Measurements from ENCODE around the gene GSTM3.
"Not testable (repeated sequence)": the region's sequence is repeated elsewhere in the genome, so short reads cannot be mapped to it uniquely, and the experiment has no call there.

The GSTM3 gene

DNA sequence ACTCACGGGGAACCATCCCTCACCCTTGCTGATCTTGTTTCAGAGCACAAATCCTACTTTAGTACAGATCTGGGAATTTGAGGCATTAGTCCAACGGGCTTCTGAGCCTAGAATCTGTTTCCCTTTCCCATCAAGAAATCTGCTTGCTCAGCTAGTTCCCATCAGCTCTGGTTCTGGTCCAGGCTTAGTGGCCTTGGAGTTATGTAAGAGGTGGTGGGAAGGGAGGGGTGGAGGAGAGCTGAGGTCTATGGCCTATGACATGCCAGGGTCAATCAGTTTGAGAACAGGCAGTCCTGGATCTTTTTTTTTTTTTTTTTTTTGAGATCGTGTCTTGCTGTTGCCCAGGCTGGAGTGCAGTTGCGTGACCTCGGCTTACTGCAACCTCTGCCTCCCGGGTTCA, 49.1 kb downstream of the GSTM3 start:
- no peak for DNase-seq

DNA sequence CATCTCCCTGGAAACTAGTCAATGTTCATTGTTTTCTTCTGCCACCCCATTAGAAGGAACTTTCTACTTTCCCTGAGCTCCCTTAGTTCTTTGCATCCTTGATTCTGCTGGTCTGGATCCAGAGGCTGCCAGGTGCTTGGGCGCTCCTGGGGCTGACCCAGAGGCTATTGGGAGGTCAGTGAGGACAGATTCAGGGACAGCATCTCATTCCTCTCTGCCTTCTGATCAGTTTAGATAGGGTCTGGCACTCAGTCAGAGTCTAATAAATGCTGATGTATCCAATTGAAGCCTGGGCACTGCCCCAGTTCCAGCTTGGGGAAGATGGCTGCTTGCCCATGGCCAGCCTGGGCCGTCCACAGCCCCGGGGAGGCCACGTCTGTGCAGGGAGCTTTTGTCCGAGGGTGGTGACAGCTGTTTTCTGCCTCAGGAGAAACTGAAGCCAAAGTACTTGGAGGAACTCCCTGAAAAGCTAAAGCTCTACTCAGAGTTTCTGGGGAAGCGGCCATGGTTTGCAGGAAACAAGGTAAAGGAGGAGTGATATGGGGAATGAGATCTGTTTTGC, 50.9 kb downstream of the GSTM3 start:
- DNase-seq, result no peak

DNA sequence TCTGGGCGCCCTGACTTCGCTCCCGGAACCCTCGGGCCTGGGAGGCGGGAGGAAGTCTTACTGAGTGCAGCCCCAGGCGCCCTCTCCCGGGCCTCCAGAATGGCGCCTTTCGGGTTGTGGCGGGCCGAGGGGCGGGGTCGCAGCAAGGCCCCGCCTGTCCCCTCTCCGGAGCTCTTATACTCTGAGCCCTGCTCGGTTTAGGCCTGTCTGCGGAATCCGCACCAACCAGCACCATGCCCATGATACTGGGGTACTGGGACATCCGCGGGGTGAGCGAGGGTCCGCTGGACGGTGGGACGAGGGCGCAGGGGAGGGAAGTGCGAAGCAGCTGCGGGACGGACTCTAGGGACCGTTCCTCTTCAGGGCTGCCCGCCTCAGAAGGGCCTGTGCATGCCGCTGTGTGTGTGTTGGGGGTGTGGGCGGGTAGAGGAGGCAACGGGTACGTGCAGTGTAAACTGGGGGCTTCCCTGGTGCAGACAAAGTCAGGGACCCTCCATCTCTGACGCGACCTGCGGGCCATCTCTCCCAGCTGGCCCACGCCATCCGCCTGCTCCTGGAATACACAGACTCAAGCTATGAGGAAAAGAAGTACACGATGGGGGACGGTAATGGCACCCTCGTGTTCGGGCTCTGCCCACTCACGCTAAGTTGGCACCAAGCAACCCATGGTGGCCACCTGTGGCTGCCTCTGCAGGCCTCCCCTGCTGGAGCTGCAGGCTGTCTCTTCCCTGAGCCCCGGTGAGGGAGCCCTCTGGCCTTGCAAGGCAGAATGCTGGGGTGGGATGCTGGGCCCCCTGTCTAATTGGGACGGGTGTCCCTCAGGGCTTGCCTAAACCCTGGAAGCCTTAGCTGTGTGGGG, 53.0 kb downstream of the GSTM3 start, which contains the start of gene GSTM1:
Gene GSTM1 (plus strand): TSS at position 177 of the 859 bp plus-strand sequence. CDS start 57 bp downstream, at position 234.
- DNase-seq, result peak; percentile 80

DNA sequence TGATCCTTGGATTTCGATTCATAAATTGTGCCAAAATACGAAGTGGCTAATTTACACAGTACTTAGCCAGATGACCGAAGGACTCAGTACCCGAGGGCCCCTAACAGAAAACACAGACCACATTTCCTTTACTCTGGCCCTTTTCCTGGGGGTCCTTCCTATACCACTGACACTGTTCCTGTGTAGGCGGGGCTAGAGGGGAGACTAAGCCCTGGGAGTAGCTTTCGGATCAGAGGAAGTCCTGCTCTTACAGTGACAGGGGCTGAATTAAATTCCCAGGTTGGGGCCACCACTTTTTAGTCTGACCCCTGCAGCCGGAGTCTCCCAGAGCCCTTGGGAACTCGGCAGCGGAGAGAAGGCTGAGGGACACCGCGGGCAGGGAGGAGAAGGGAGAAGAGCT, 53.7 kb downstream of the GSTM3 start:
- not testable (repeated sequence) for DNase-seq

DNA sequence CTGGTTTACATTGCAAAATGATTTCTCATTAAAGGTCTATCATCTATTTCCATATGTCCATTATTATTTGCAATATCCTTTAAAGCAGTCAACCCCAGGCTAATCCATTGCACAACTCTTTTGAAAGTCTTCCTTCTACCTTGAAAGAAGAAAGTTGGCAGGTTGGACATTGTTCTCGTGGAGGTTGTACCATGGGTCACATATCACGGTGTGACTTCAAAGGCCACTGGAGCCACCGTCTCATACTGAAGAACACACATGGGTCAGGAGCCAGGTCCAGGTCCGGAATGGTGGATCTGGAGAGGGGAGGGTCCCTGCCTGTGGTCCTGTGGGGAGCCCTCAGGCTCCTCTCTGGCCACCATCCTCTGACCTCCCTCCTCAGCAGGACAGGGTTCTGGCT, 54.9 kb downstream of the GSTM3 start:
- not testable (repeated sequence) for DNase-seq

DNA sequence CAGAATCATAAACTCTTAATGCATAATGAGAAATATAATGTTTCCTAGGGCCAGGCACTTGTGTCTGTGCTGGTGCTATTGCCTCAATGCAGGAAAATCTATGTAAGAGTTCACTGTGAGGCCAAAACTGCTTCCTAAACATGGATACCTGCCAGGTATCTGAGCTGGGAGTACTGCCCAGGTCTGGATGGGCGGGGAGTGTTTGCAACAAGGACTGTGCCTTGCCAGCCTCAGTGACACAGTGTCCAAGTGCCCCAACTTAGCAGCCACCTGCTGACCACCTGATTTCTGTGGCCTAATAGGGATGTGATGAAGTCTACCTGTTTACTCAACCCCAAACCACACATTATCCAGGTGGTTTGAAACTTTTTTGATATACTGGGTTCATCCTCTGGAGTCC, 55.4 kb downstream of the GSTM3 start:
- not testable (repeated sequence) for DNase-seq

DNA sequence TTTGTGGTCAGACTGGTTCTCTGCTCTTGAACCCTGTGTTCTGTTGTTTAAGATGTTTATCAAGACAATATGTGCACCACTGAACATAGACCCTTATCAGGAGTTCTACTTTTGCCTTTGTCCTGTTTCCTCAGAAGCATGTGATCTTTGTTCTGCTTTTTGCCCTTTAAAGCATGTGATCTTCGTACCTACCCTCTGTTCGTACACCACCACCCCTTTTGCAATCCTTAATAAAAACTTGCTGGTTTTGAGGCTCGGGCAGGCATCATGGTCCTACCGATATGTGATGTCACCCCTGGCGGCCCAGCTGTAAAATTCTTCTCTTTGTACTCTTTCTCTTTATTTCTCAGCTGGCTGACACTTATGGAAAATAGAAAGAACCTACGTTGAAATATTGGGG, 56.1 kb downstream of the GSTM3 start:
- not testable (repeated sequence) for DNase-seq

Measured in activated naive CD4-positive, alpha-beta T cell treated with anti-CD3 and anti-CD28 coated beads, Interleukin-2, amount 50 U/mL, for 16 hours (primary cell).